ENCODE data around the gene SPAG17. TPM values are rescaled to one million over a fixed set of nuclear protein-coding genes. Genes with fewer than 3 reads are reported as not detected.

Gene SPAG17
- total RNA-seq, 2 experiments from 2014 or later, result not detected

DNA sequence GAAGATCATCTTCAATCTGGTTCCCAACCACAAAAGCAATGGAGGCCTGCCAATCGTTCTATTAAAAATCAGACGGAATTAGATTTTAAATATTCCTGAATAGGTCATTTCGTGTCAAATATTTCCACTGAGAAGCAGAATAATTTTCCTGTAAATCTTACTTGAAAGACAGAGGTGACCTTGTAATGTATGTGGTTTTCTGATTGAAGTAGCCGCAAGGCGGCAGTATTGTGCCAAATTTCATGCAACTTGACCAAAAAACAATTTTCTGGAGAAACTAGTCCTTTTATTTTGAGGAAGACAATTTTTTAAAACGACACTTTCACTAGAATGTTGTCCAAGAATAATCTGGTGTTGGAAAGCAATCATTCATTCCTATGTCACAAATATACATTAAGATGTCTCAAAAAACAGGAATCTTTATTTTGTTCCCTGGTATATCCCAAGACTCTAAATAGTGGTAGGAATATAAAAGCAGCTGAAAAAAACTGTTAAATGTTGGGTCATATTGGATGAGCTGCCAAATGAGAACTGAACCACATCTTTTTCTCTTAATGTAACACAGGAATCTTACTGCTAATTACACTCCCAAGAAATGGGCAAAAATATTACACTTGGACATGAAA lies 33.6 kb downstream of the SPAG17 start:
- POLR2A ChIA-PET, result no interaction called here
- Mint-ChIP-seq H3K4me3 (no peak overlapping the region), H3K36me3 (no peaks in the 10 kb centered on the region), H3K27me3 (no peaks in the 10 kb centered on the region), H3K4me1 (no peaks in the 10 kb centered on the region), H3K9me3 (no peaks in the 10 kb centered on the region), H3K27ac (no peak overlapping the region)
- ATAC-seq (ENCODE audit: low read depth) (no peak), DNase-seq (no peak)

GRCh38 chr1:118149799-118150198 lies 35.2 kb downstream of the SPAG17 start:
- H3K9me3 Mint-ChIP-seq, result no peaks in the 10 kb centered on the region
- H3K36me3 Mint-ChIP-seq, result no peaks in the 10 kb centered on the region
- ATAC-seq (ENCODE audit: low read depth) (no peak), DNase-seq (no peak)
- no peaks in the 10 kb centered on the region for H3K27me3 Mint-ChIP-seq
- POLR2A ChIA-PET, result no interaction called here
- H3K27ac Mint-ChIP-seq, result no peak overlapping the region
- no peak overlapping the region for H3K4me3 Mint-ChIP-seq
- H3K4me1 Mint-ChIP-seq, result no peaks in the 10 kb centered on the region

DNA sequence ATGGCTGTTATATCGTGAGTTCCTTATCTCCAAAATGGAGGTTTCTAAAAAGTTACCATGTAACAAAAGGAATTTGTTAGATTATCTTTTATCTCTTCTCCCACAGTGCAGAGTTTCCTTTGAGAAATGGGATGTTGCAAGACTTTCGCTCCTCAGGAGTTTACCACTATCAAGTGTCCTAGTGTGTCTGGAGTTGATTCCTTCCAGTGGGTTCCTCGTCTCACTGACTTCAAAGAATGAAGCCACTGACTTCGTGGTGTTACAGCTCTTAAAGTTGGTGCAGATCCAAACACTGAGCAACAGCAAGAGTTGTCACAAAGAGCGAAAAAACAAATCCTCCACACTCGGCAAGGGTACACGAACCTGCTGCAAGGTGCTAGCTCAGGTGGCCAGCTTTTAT lies 37.0 kb downstream of the SPAG17 start:
- DNase-seq (no peak), ATAC-seq (ENCODE audit: low read depth) (no peak)
- Mint-ChIP-seq H3K36me3 (no peaks in the 10 kb centered on the region), H3K9me3 (no peaks in the 10 kb centered on the region), H3K4me3 (no peak overlapping the region), H3K4me1 (no peaks in the 10 kb centered on the region), H3K27me3 (no peaks in the 10 kb centered on the region), H3K27ac (no peak overlapping the region)
- POLR2A ChIA-PET, result no interaction called here

GRCh38 chr1:118147522-118147921 lies 37.5 kb downstream of the SPAG17 start:
- no peak overlapping the region for H3K4me3 Mint-ChIP-seq
- ATAC-seq (ENCODE audit: low read depth) (no peak), DNase-seq (no peak)
- H3K4me1 Mint-ChIP-seq, result no peaks in the 10 kb centered on the region
- H3K9me3 Mint-ChIP-seq, result no peaks in the 10 kb centered on the region
- POLR2A ChIA-PET, result no interaction called here
- H3K36me3 Mint-ChIP-seq, result no peaks in the 10 kb centered on the region
- no peak overlapping the region for H3K27ac Mint-ChIP-seq
- no peaks in the 10 kb centered on the region for H3K27me3 Mint-ChIP-seq

- H3K27me3 Mint-ChIP-seq, result no peaks in the 10 kb centered on the region
- H3K9me3 Mint-ChIP-seq, result no peaks in the 10 kb centered on the region
- POLR2A ChIA-PET, result no interaction called here
- no peak overlapping the region for H3K4me3 Mint-ChIP-seq
- H3K27ac Mint-ChIP-seq, result no peak overlapping the region
- H3K36me3 Mint-ChIP-seq, result no peaks in the 10 kb centered on the region
- H3K4me1 Mint-ChIP-seq, result no peaks in the 10 kb centered on the region
- DNase-seq (no peak), ATAC-seq (ENCODE audit: low read depth) (no peak)
Observed at GRCh38 chr1:118145721-118146120, 39.3 kb downstream of the SPAG17 start.

GRCh38 chr1:118144684-118145083 lies 40.3 kb downstream of the SPAG17 start:
- Mint-ChIP-seq H3K27ac (no peak overlapping the region), H3K27me3 (no peaks in the 10 kb centered on the region), H3K4me1 (no peaks in the 10 kb centered on the region), H3K36me3 (no peaks in the 10 kb centered on the region), H3K9me3 (no peaks in the 10 kb centered on the region), H3K4me3 (no peak overlapping the region)
- ATAC-seq (ENCODE audit: low read depth) (no peak), DNase-seq (no peak)
- POLR2A ChIA-PET, result no interaction called here

- Mint-ChIP-seq H3K27ac (no peak overlapping the region), H3K27me3 (no peaks in the 10 kb centered on the region), H3K9me3 (no peaks in the 10 kb centered on the region), H3K4me1 (no peaks in the 10 kb centered on the region), H3K36me3 (no peaks in the 10 kb centered on the region), H3K4me3 (no peak overlapping the region)
- DNase-seq (no peak), ATAC-seq (ENCODE audit: low read depth) (no peak)
- POLR2A ChIA-PET, result no interaction called here
Observed at GRCh38 chr1:118143831-118144230, 41.2 kb downstream of the SPAG17 start.

DNA sequence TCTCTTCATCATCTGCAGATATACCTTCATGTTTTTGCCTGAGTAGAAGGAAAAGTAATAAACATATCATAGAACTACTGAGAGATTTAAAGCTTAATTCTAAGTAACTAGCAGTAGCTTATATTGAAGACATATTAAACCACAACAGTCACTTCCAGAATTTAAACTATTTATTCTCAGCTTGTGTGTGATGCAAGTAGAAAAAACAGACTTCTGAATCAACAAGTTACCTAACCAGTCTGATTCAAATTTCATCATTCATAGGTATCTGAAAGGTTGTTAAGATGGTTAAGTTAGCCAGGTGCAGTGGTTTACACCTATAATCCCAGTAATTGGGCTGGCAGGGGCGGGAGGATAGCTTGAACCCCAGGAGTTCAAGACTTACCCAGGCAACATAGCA lies 41.9 kb downstream of the SPAG17 start:
- POLR2A ChIA-PET, result no interaction called here
- Mint-ChIP-seq H3K27me3 (no peaks in the 10 kb centered on the region), H3K4me1 (no peaks in the 10 kb centered on the region), H3K9me3 (no peaks in the 10 kb centered on the region), H3K27ac (no peak overlapping the region), H3K36me3 (no peaks in the 10 kb centered on the region), H3K4me3 (no peak overlapping the region)
- ATAC-seq (ENCODE audit: low read depth), result no peak
- no peak for DNase-seq

GRCh38 chr1:118142546-118142945 lies 42.5 kb downstream of the SPAG17 start:
- ATAC-seq (ENCODE audit: low read depth) (no peak), DNase-seq (no peak)
- Mint-ChIP-seq H3K4me3 (no peak overlapping the region), H3K9me3 (no peaks in the 10 kb centered on the region), H3K4me1 (no peaks in the 10 kb centered on the region), H3K27me3 (no peaks in the 10 kb centered on the region), H3K27ac (no peak overlapping the region), H3K36me3 (no peaks in the 10 kb centered on the region)
- POLR2A ChIA-PET, result no interaction called here

DNA sequence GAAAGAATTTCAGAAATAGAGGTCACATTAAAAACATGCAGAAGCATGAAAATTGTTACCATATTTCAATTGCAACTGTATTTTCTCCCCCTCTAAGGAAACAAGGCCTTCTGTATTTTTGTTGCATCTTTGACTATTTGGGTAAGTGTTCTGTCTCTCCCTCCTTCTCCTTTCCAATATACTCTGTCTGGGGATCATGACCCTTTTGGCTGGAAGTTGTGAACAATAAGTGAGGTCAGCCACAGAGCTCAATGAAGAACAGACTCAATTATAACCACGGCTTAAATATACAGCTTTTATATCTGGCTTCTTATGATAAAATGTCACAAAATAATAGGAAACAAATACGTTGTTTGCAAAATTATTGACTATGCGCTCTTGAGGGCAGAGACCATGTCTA lies 47.1 kb downstream of the SPAG17 start:
- no peak overlapping the region for H3K27ac Mint-ChIP-seq
- DNase-seq (no peak), ATAC-seq (ENCODE audit: low read depth) (no peak)
- H3K4me3 Mint-ChIP-seq, result no peak overlapping the region
- peaks cover 1% of the 10 kb centered on the region for H3K4me1 Mint-ChIP-seq
- H3K9me3 Mint-ChIP-seq, result no peaks in the 10 kb centered on the region
- peaks cover 3% of the 10 kb centered on the region for H3K27me3 Mint-ChIP-seq
- no peaks in the 10 kb centered on the region for H3K36me3 Mint-ChIP-seq
- POLR2A ChIA-PET, result no interaction called here

DNA sequence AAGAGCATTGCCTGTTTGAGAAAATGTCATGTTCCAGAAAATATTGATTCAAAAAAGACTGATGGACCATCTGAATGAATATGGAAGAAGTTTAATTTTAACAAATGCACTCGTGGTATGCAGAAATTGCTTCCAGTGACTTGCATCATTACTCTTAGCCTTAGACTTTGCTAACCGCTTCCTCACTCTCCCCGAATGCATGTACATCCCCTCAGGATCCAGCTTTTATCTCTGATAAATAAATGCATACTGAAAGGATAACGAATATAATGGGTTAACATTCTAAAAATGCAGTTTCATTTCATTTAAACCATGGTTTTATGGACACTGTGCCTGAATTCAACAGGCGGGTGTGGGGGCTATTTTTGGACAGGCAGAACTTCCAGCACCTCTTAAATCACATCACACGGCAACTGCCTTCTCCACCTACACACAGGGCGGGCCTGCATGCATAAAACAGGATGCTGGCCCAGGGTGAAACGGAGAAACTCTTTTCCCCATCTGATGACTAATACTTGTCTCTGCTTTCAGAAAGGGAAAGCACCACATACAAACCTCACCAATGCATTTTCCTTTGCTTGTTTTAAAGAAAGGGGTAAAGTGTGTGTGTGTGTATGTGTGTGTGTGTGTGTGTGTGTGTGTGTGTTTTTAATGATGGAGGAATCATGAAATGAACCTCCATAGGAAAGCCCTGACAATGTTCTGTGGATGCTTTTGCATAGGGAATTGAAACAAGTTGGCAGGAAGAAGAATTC lies 48.7 kb downstream of the SPAG17 start:
- POLR2A ChIA-PET, result no interaction called here
- no peaks in the 10 kb centered on the region for H3K36me3 Mint-ChIP-seq
- H3K9me3 Mint-ChIP-seq, result no peaks in the 10 kb centered on the region
- no peak overlapping the region for H3K4me3 Mint-ChIP-seq
- ATAC-seq (ENCODE audit: low read depth), result peak; percentile 52
- H3K27me3 Mint-ChIP-seq, result peaks cover 3% of the 10 kb centered on the region
- peaks cover 1% of the 10 kb centered on the region for H3K4me1 Mint-ChIP-seq
- no peak overlapping the region for H3K27ac Mint-ChIP-seq
- no peak for DNase-seq

GRCh38 chr1:118132000-118132399 lies 53.0 kb downstream of the SPAG17 start:
- Mint-ChIP-seq H3K4me3 (no peak overlapping the region), H3K4me1 (peaks cover 1% of the 10 kb centered on the region), H3K9me3 (no peaks in the 10 kb centered on the region), H3K27me3 (peaks cover 5% of the 10 kb centered on the region), H3K27ac (no peak overlapping the region), H3K36me3 (no peaks in the 10 kb centered on the region)
- no peak for DNase-seq
- POLR2A ChIA-PET, result no interaction called here
- no peak for ATAC-seq (ENCODE audit: low read depth)

GRCh38 chr1:118128761-118129160 lies 56.3 kb downstream of the SPAG17 start:
- H3K27me3 Mint-ChIP-seq, result peaks cover 5% of the 10 kb centered on the region
- no peaks in the 10 kb centered on the region for H3K36me3 Mint-ChIP-seq
- no peaks in the 10 kb centered on the region for H3K9me3 Mint-ChIP-seq
- H3K4me1 Mint-ChIP-seq, result no peaks in the 10 kb centered on the region
- POLR2A ChIA-PET, result no interaction called here
- no peak overlapping the region for H3K4me3 Mint-ChIP-seq
- ATAC-seq (ENCODE audit: low read depth) (no peak), DNase-seq (no peak)
- H3K27ac Mint-ChIP-seq, result no peak overlapping the region

DNA sequence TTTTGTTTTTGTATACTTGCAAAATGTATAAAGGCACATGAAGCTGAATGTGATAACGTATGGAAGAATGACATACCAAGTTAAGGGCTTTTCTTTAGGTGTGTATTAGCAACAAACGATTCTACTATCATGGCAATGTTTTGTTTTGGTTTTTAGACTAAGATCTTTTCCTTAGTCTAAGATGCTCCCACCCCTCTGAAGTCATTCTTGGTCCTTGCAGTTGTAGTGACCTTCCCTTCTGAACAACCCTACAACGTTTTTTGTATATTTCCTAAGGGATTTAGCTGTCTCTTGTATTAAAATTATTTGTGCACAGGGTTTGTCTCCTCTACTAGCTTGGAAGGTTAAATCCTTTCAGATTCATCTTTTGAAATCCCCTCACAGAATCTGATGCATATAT lies 61.0 kb downstream of the SPAG17 start:
- H3K27me3 Mint-ChIP-seq, result no peaks in the 10 kb centered on the region
- DNase-seq, result no peak
- no peak overlapping the region for H3K27ac Mint-ChIP-seq
- no peaks in the 10 kb centered on the region for H3K4me1 Mint-ChIP-seq
- POLR2A ChIA-PET, result no interaction called here
- H3K9me3 Mint-ChIP-seq, result no peaks in the 10 kb centered on the region
- no peaks in the 10 kb centered on the region for H3K36me3 Mint-ChIP-seq
- ATAC-seq (ENCODE audit: low read depth), result no peak
- no peak overlapping the region for H3K4me3 Mint-ChIP-seq
